H4 (cell line): ENCODE results near the gene C10orf88. TPM values are rescaled to one million over a fixed set of nuclear protein-coding genes. Genes with fewer than 3 reads are reported as not detected.
A peak's percentile ranks its signal among the peaks of the same experiment; 100 is the strongest.
"Not testable (repeated sequence)": the region's sequence is repeated elsewhere in the genome, so short reads cannot be mapped to it uniquely, and the experiment has no call there.

Source experiments
- DNase-seq: peaks from one replicate; pipeline ENCODE4 v3.0.0-alpha.2; 2015; ENCODE audit warnings: low spot score
- total RNA-seq: library from RNA; depleted of rRNA; stranded (reverse); fragments of >200 nt; shearing (Covaris generic); gene quantifications from 2 replicates; pipeline ENCODE4 v1.2.3, GENCODE V29; 2014; rRNA removed

Gene C10orf88
- total RNA-seq, 1 experiment from 2014 or later: 7.1 TPM

GRCh38 chr10:122962405-122962804 is 8.4 kb upstream of the C10orf88 start:
- DNase-seq: no peak

GRCh38 chr10:122957474-122957873 is 3.4 kb upstream of the C10orf88 start:
- DNase-seq: no peak

GRCh38 chr10:122955892-122956291 is 1.9 kb upstream of the C10orf88 start:
- DNase-seq: no peak

GRCh38 chr10:122954731-122955050 is 664 bp upstream of the C10orf88 start:
- no peak for DNase-seq

- DNase-seq: no peak
Observed at GRCh38 chr10:122949296-122949695, 4.7 kb downstream of the C10orf88 start.

GRCh38 chr10:122939856-122940543 is 14.0 kb downstream of the C10orf88 start:
- DNase-seq: no peak

GRCh38 chr10:122939133-122939855 is 14.7 kb downstream of the C10orf88 start:
- DNase-seq: no peak

- DNase-seq: no peak
Observed at GRCh38 chr10:122931088-122931906, 22.7 kb downstream of the C10orf88 start.

- no peak for DNase-seq
Observed at GRCh38 chr10:122930140-122930539, 23.9 kb downstream of the C10orf88 start.

- no peak for DNase-seq
Observed at GRCh38 chr10:122915700-122916099, 38.3 kb downstream of the C10orf88 start.

- peak; percentile 19 for DNase-seq
Observed at GRCh38 chr10:122911889-122912484, 42.0 kb downstream of the C10orf88 start.

- DNase-seq: no peak
Observed at GRCh38 chr10:122910310-122910709, 43.7 kb downstream of the C10orf88 start, which contains the start of gene FAM24A. TSS of gene FAM24A (plus strand) at chr10:122910610. CDS start at chr10:122911635, 1,025 bp downstream.

GRCh38 chr10:122903861-122904260 is 50.2 kb downstream of the C10orf88 start:
- not testable (repeated sequence) for DNase-seq

GRCh38 chr10:122894261-122894944 is 59.6 kb downstream of the C10orf88 start:
- DNase-seq: no peak

- DNase-seq: no peak
Observed at GRCh38 chr10:122884166-122884565, 69.9 kb downstream of the C10orf88 start.

- no peak for DNase-seq
Observed at GRCh38 chr10:122882766-122883165, 71.3 kb downstream of the C10orf88 start.

Other genes with a start within 250 kb of the C10orf88 start
- gene CUZD1, start 108.4 kb downstream of the C10orf88 start, total RNA-seq: 0.37 and 0.99 TPM in 2 replicates
- 4.1 and 5.1 TPM in 2 replicates for gene FAM24B, start 74.6 kb downstream of the C10orf88 start, total RNA-seq
- not detected in 2 replicates for gene FAM24A, start 43.6 kb downstream of the C10orf88 start, total RNA-seq
- gene PSTK, start 26.2 kb upstream of the C10orf88 start, total RNA-seq: 11.8 and 12.7 TPM in 2 replicates
- gene IKZF5, start 54.6 kb upstream of the C10orf88 start, total RNA-seq: 1.6 and 1.9 TPM in 2 replicates
- 4.1 and 6.6 TPM in 2 replicates for gene ACADSB, start 54.8 kb upstream of the C10orf88 start, total RNA-seq
- 0.45 TPM in 1 of 2 replicates, not detected in the other for gene HMX3, start 181.7 kb upstream of the C10orf88 start, total RNA-seq
- 0.27 TPM in 1 of 2 replicates, not detected in the other for gene HMX2, start 193.9 kb upstream of the C10orf88 start, total RNA-seq
- 220 and 223 TPM in 2 replicates for gene BUB3, start 200.2 kb upstream of the C10orf88 start, total RNA-seq